HG02981 (cell line): ENCODE measurements around the gene RAD51B.

Source experiments
- ATAC-seq: cut with Tn5 transposase; IDR thresholded peaks from one replicate; pipeline ENCODE4 v1.9.1; 2021; ENCODE audit warnings: mild to moderate bottlenecking, moderate library complexity; ENCODE audit not compliant: unreplicated experiment

The RAD51B gene

GRCh38 chr14:68612049-68612448 is 792.5 kb downstream of the RAD51B start:
- ATAC-seq: no peak

GRCh38 chr14:68616221-68616902 is 796.8 kb downstream of the RAD51B start:
- ATAC-seq: no peak

GRCh38 chr14:68619790-68620574 is 800.4 kb downstream of the RAD51B start:
- ATAC-seq: no peak

- no peak for ATAC-seq
These were observed 802.1 kb downstream of the RAD51B start for GRCh38 chr14:68621400-68622365.

- no peak for ATAC-seq
These were observed 803.3 kb downstream of the RAD51B start for GRCh38 chr14:68622856-68623255.

- ATAC-seq: no peak
These were observed 803.7 kb downstream of the RAD51B start for GRCh38 chr14:68623307-68623706.

GRCh38 chr14:68623826-68624225 is 804.2 kb downstream of the RAD51B start:
- no peak for ATAC-seq

- no peak for ATAC-seq
These were observed 805.1 kb downstream of the RAD51B start for GRCh38 chr14:68624541-68625220.

GRCh38 chr14:68625366-68626090 is 805.9 kb downstream of the RAD51B start:
- ATAC-seq: no peak

- no peak for ATAC-seq
These were observed 806.8 kb downstream of the RAD51B start for GRCh38 chr14:68626386-68626785.

GRCh38 chr14:68627050-68627867 is 807.7 kb downstream of the RAD51B start:
- no peak for ATAC-seq

GRCh38 chr14:68627868-68628604 is 808.5 kb downstream of the RAD51B start:
- no peak for ATAC-seq

GRCh38 chr14:68628605-68629310 is 809.2 kb downstream of the RAD51B start:
- ATAC-seq: no peak

- ATAC-seq: no peak
These were observed 810.5 kb downstream of the RAD51B start for GRCh38 chr14:68630081-68630571.

GRCh38 chr14:68630611-68631393 is 811.2 kb downstream of the RAD51B start:
- no peak for ATAC-seq

GRCh38 chr14:68631394-68632053 is 811.9 kb downstream of the RAD51B start:
- ATAC-seq: no peak
